Hepatocyte (in vitro differentiated cells): ENCODE measurements around the gene COPRS.

Experiments used
- EZH2 ChIP-seq: fragments of 200-600 bp; sonication (generic); IDR thresholded peaks from 2 replicates; pipeline ENCODE4 v1.6.1; 2016; ENCODE audit warnings: antibody characterized with exemption, mild to moderate bottlenecking, borderline replicate concordance
- TF ChIP-seq, protein P1 (sequence below): fragments of 200-600 bp; sonication (generic); IDR thresholded peaks from 2 replicates; pipeline ENCODE4 v1.5.1; 2016; ENCODE audit warnings: antibody characterized with exemption, mild to moderate bottlenecking; ENCODE audit not compliant: poor library complexity

DNA sequence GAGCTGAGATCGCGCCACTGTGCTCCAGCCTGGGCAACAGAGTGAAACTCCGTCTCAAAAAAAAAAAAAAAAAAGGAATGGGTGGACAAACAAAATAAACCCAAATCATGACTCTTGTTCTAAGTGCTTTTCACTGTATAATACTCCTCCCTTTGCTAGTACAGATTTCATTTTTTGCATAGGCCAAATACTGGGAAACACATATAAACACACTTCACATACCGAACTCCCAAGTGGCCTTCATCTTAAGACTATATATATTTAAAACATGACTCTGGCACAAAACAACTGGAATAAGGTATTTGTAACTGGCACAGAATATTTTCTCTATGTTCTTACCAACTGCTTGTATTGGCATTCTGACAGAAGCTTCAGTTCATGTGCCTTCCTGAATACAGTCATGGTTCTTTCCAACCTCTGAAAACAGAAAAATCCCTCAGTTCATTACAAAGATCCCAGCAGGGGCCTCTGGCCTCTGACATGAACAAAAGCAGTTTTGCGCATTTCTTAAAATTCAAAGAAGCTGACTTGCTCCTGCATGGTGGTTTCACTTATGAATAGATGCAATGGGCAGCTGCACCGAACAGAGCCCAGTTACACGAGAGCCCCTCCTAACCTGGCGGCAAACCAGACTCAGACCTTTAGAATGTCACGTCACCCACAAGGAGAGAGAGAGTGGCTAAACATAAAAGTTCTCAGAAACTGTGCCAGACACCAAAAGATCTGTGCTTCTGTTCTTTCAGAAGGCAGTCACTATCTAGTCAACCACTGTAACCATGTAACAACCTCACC is 19.1 kb upstream of the COPRS start:
- TF ChIP-seq, protein P1, sequence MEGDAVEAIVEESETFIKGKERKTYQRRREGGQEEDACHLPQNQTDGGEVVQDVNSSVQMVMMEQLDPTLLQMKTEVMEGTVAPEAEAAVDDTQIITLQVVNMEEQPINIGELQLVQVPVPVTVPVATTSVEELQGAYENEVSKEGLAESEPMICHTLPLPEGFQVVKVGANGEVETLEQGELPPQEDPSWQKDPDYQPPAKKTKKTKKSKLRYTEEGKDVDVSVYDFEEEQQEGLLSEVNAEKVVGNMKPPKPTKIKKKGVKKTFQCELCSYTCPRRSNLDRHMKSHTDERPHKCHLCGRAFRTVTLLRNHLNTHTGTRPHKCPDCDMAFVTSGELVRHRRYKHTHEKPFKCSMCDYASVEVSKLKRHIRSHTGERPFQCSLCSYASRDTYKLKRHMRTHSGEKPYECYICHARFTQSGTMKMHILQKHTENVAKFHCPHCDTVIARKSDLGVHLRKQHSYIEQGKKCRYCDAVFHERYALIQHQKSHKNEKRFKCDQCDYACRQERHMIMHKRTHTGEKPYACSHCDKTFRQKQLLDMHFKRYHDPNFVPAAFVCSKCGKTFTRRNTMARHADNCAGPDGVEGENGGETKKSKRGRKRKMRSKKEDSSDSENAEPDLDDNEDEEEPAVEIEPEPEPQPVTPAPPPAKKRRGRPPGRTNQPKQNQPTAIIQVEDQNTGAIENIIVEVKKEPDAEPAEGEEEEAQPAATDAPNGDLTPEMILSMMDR = no peak
- TF ChIP-seq EZH2 = no peak
